Esophagus squamous epithelium (tissue), 4 donors: ENCODE data around the gene AMHR2.
"Not testable (repeated sequence)": the region's sequence is repeated elsewhere in the genome, so short reads cannot be mapped to it uniquely, and the experiment has no call there.

Source experiments
- POLR2A ChIP-seq, 4 donors: fragments of 450-650 bp; IDR thresholded peaks; one replicate each; pipeline ENCODE4 v1.6.1; 2017; ENCODE audit warnings: antibody characterized with exemption in 4 of 4, mild to moderate bottlenecking in 4 of 4, moderate library complexity in 3 of 4
- TF ChIP-seq, protein P1 (sequence below), 6 experiments: fragments of 450-650 bp in 4 of 6; fragments of 200-600 bp in 2 of 6; sonication (generic) in 2 of 6; IDR thresholded peaks; one replicate each; pipeline ENCODE4 v1.5.1; 2016 to 2019; ENCODE audit warnings: antibody characterized with exemption in 6 of 6, mild to moderate bottlenecking in 4 of 6, moderate library complexity in 4 of 6

- TF ChIP-seq POLR2A (IDR thresholded peaks at IDR 0.05) = not testable (repeated sequence)
- TF ChIP-seq, protein P1, sequence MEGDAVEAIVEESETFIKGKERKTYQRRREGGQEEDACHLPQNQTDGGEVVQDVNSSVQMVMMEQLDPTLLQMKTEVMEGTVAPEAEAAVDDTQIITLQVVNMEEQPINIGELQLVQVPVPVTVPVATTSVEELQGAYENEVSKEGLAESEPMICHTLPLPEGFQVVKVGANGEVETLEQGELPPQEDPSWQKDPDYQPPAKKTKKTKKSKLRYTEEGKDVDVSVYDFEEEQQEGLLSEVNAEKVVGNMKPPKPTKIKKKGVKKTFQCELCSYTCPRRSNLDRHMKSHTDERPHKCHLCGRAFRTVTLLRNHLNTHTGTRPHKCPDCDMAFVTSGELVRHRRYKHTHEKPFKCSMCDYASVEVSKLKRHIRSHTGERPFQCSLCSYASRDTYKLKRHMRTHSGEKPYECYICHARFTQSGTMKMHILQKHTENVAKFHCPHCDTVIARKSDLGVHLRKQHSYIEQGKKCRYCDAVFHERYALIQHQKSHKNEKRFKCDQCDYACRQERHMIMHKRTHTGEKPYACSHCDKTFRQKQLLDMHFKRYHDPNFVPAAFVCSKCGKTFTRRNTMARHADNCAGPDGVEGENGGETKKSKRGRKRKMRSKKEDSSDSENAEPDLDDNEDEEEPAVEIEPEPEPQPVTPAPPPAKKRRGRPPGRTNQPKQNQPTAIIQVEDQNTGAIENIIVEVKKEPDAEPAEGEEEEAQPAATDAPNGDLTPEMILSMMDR (IDR thresholded peaks at IDR 0.05) = not testable (repeated sequence)
Measured at GRCh38 chr12:53435326-53435725, 11.7 kb downstream of the AMHR2 start.
